DOHH2 (cell line): ENCODE data around the gene IQSEC3.

Experiments used
- EZH2phosphoT487 ChIP-seq: fragments of 200-600 bp; sonication (generic); IDR thresholded peaks from 2 replicates; pipeline ENCODE4 v1.6.1; 2017; ENCODE audit warnings: borderline replicate concordance, mild to moderate bottlenecking, antibody characterized with exemption, low read length, moderate library complexity, mixed read lengths
- TF ChIP-seq, protein P1 (sequence below): fragments of 200-600 bp; sonication (generic); IDR thresholded peaks from one replicate; pipeline ENCODE4 v1.5.1; 2014; ENCODE audit warnings: antibody characterized with exemption, mild to moderate bottlenecking, low read depth, low read length; ENCODE audit not compliant: poor library complexity, severe bottlenecking

DNA sequence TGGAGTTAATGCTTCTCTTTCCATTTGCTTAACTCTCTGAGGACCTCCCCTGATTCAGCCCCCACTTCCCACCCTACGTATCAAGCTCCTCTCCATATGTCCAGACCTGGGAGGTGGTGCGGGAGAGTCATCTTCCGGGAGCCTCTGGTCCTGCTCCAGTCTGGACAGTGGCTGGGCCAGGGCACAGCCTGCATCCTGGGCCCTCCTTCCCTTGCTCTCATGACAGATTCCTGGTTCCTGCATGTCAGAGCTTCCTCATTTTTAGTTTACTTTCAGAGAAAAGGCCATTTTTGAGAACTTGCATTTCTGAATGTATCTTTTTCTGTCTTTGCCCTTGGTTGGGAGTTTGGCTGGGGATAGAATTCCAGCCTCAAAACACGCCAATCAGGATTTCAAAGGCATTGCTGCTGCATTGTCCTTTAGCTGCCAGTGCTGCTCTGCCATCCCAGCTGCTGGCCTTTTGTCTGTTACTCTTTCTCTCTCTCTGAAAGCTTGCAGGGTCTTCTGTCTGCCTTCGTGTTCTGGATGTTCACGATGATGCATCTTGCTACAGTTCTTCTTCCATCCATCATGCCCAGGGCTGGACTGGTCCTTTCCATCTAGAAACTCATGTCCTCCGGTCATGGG is 92.7 kb downstream of the IQSEC3 start:
- TF ChIP-seq, protein P1, sequence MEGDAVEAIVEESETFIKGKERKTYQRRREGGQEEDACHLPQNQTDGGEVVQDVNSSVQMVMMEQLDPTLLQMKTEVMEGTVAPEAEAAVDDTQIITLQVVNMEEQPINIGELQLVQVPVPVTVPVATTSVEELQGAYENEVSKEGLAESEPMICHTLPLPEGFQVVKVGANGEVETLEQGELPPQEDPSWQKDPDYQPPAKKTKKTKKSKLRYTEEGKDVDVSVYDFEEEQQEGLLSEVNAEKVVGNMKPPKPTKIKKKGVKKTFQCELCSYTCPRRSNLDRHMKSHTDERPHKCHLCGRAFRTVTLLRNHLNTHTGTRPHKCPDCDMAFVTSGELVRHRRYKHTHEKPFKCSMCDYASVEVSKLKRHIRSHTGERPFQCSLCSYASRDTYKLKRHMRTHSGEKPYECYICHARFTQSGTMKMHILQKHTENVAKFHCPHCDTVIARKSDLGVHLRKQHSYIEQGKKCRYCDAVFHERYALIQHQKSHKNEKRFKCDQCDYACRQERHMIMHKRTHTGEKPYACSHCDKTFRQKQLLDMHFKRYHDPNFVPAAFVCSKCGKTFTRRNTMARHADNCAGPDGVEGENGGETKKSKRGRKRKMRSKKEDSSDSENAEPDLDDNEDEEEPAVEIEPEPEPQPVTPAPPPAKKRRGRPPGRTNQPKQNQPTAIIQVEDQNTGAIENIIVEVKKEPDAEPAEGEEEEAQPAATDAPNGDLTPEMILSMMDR = no peak
- TF ChIP-seq EZH2phosphoT487 = no peak
